OCI-LY7 (cell line): ENCODE results near the gene STON2. TPM values are rescaled to one million over a fixed set of nuclear protein-coding genes. Genes with fewer than 3 reads are reported as not detected.
A peak's percentile ranks its signal among the peaks of the same experiment; 100 is the strongest.

ENCODE experiments used
- BruUV-seq: library from RNA; stranded (reverse); fragments of 400-500 nt; replicated peaks from 2 replicates; lab custom pipeline; 2021; lab: Mats Ljungman, UMichigan
- CTCF ChIA-PET: fragments of 300-600 bp; sonication (Branson Sonifier 250); formaldehyde crosslinking; loops from one replicate; lab custom pipeline; 2022; ENCODE audit warnings: antibody characterized with exemption; ENCODE audit not compliant: unreplicated experiment; lab: Charles Lee
- POLR2A ChIA-PET: fragments of 300-600 bp; sonication (Branson Sonifier 250); formaldehyde crosslinking; loops from one replicate; lab custom pipeline; 2022; ENCODE audit warnings: antibody characterized with exemption; lab: Charles Lee
- DNase-seq: peaks from one replicate; pipeline ENCODE4 v3.0.0-alpha.2; 2015; ENCODE audit warnings: low spot score
- H2AFZ ChIP-seq: fragments of 200-600 bp; sonication (generic), shearing (Covaris generic); 2 replicates; pipeline ENCODE4 v1.6.1; 2014; ENCODE audit warnings: mild to moderate bottlenecking, antibody characterized with exemption, low read length, moderate library complexity
- H3K27ac ChIP-seq: fragments of 200-600 bp; sonication (generic); 2 replicates; pipeline ENCODE4 v1.5.1; 2014; ENCODE audit warnings: mixed run types, low read depth, mild to moderate bottlenecking, moderate library complexity, low read length, inconsistent platforms; ENCODE audit not compliant: poor library complexity, severe bottlenecking
- H3K36me3 ChIP-seq: fragments of 200-600 bp; sonication (generic); 2 replicates; pipeline ENCODE4 v1.6.1; 2014; ENCODE audit warnings: mild to moderate bottlenecking, antibody characterized with exemption, low read length, moderate library complexity, mixed read lengths; ENCODE audit not compliant: insufficient read depth
- H3K4me1 ChIP-seq: fragments of 200-600 bp; sonication (generic); 2 replicates; pipeline ENCODE4 v1.5.1; 2014; ENCODE audit warnings: mild to moderate bottlenecking, low read length; ENCODE audit not compliant: insufficient read depth, poor library complexity, severe bottlenecking
- H3K4me2 ChIP-seq: fragments of 200-600 bp; sonication (generic); 2 replicates; pipeline ENCODE4 v1.6.1; 2014; ENCODE audit warnings: mild to moderate bottlenecking, low read length
- H3K4me3 ChIP-seq: fragments of 200-600 bp; sonication (generic); 2 replicates; pipeline ENCODE4 v1.5.1; 2014; ENCODE audit warnings: mild to moderate bottlenecking, low read depth, low read length; ENCODE audit not compliant: poor library complexity, severe bottlenecking
- H3K79me2 ChIP-seq: fragments of 200-600 bp; sonication (generic); 2 replicates; pipeline ENCODE4 v1.6.1; 2016; ENCODE audit warnings: low read depth, mild to moderate bottlenecking, low read length, moderate library complexity, mixed read lengths; ENCODE audit not compliant: insufficient read depth
- H3K9me2 ChIP-seq: fragments of 200-600 bp; sonication (generic); 2 replicates; pipeline ENCODE4 v1.6.1; 2016; ENCODE audit warnings: mild to moderate bottlenecking, low read length, mixed read lengths; ENCODE audit not compliant: insufficient read depth
- H3K9me3 ChIP-seq: fragments of 200-600 bp; sonication (generic); 2 replicates; pipeline ENCODE4 v1.6.1; 2014; ENCODE audit warnings: mild to moderate bottlenecking, mixed run types, low read length, mixed read lengths
- H4K20me1 ChIP-seq: fragments of 200-600 bp; sonication (generic); 2 replicates; pipeline ENCODE4 v1.6.1; 2014; ENCODE audit warnings: mild to moderate bottlenecking, antibody characterized with exemption, low read length, moderate library complexity, mixed read lengths; ENCODE audit not compliant: insufficient read depth
- EZH2phosphoT487 ChIP-seq: fragments of 200-600 bp; sonication (generic); IDR thresholded peaks from 2 replicates; pipeline ENCODE4 v1.6.1; 2018; ENCODE audit warnings: low read depth, borderline replicate concordance, mild to moderate bottlenecking, mixed run types, antibody characterized with exemption, low read length, moderate library complexity, mixed read lengths
- intact Hi-C: fragments of 100-400 bp; cut with micrococcal nuclease; formaldehyde crosslinking; loops from one replicate; pipeline ENCODE4 v1.10.0; 2022; ENCODE audit not compliant: unreplicated experiment
- total RNA-seq, 2 experiments: library from RNA; depleted of rRNA in 1 of 2; stranded (reverse); fragments of >200 nt in 1 of 2; shearing (Covaris generic) in 1 of 2; gene quantifications; 2 replicates each; pipeline ENCODE4 v1.2.3, GENCODE V29; 2014 to 2022
- TF ChIP-seq, protein P1 (sequence below): fragments of 200-600 bp; sonication (generic); conservative IDR thresholded peaks from 2 replicates; pipeline ENCODE4 v1.5.1; 2014; ENCODE audit warnings: mild to moderate bottlenecking, antibody characterized with exemption, low read length, moderate library complexity, mixed read lengths

The STON2 gene
- total RNA-seq, 2 experiments from 2014 or later, result 0.25 TPM; not detected in 1

DNA sequence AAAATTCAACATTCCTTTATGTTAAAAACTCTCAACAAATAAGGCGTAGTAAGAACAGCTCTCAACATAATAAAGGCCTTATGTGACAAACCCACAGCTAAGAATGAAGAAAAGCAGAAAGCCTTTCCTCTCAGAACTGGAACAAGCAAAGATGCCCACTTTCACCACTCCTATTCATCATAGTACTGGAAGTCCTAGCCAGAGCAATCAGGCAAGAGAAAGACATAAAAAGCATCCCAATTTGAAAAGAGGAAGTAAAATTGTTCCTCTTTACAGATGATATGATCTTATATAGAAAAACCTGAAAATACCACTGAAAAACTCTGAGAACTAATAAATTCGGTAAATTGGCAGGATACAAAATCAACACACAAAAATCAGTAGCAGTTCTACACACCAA lies 52.1 kb downstream of the STON2 start:
- ChIA-PET POLR2A (interaction anchor here (0.6 to 0.8 kb wide), 2 partner anchors 151 to 1603 kb away, joined by 3 read pairs; no protein-coding TSS in a partner anchor), CTCF (no interaction called here)
- TF ChIP-seq, protein P1, sequence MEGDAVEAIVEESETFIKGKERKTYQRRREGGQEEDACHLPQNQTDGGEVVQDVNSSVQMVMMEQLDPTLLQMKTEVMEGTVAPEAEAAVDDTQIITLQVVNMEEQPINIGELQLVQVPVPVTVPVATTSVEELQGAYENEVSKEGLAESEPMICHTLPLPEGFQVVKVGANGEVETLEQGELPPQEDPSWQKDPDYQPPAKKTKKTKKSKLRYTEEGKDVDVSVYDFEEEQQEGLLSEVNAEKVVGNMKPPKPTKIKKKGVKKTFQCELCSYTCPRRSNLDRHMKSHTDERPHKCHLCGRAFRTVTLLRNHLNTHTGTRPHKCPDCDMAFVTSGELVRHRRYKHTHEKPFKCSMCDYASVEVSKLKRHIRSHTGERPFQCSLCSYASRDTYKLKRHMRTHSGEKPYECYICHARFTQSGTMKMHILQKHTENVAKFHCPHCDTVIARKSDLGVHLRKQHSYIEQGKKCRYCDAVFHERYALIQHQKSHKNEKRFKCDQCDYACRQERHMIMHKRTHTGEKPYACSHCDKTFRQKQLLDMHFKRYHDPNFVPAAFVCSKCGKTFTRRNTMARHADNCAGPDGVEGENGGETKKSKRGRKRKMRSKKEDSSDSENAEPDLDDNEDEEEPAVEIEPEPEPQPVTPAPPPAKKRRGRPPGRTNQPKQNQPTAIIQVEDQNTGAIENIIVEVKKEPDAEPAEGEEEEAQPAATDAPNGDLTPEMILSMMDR, result no peak
- no peak for TF ChIP-seq EZH2phosphoT487
- Histone ChIP-seq H3K27ac (no peak overlapping the region), H3K4me3 (no peak overlapping the region), H3K9me2 (no peaks in the 10 kb centered on the region), H3K79me2 (no peaks in the 10 kb centered on the region), H3K4me1 (peaks cover 5% of the 10 kb centered on the region), H3K9me3 (no peaks in the 10 kb centered on the region), H3K4me2 (no peak overlapping the region), H3K36me3 (no peaks in the 10 kb centered on the region), H2AFZ (no peak overlapping the region), H4K20me1 (no peaks in the 10 kb centered on the region)
- BruUV-seq, result no TSS peak
- peak; percentile 14 for DNase-seq
- intact Hi-C loops, result no loop called here

GRCh38 chr14:81345781-81346180 lies 54.3 kb downstream of the STON2 start:
- DNase-seq, result no peak
- BruUV-seq, result no TSS peak
- Histone ChIP-seq H2AFZ (no peak overlapping the region), H3K79me2 (no peaks in the 10 kb centered on the region), H3K4me3 (no peak overlapping the region), H3K4me2 (no peak overlapping the region), H4K20me1 (no peaks in the 10 kb centered on the region), H3K9me3 (no peaks in the 10 kb centered on the region), H3K27ac (no peak overlapping the region), H3K36me3 (no peaks in the 10 kb centered on the region), H3K9me2 (no peaks in the 10 kb centered on the region), H3K4me1 (peaks cover 5% of the 10 kb centered on the region)
- ChIA-PET POLR2A (interaction anchor here (0.5 to 0.9 kb wide), 2 partner anchors 17 to 897 kb away, joined by 3 read pairs; no protein-coding TSS in a partner anchor), CTCF (no interaction called here)
- TF ChIP-seq, protein P1, result no peak
- TF ChIP-seq EZH2phosphoT487, result no peak
- intact Hi-C loops, result no loop called here

GRCh38 chr14:81344481-81345160 lies 55.5 kb downstream of the STON2 start:
- Histone ChIP-seq H3K4me3 (no peak overlapping the region), H3K27ac (no peak overlapping the region), H3K36me3 (no peaks in the 10 kb centered on the region), H3K4me1 (peaks cover 5% of the 10 kb centered on the region), H3K9me2 (no peaks in the 10 kb centered on the region), H3K4me2 (no peak overlapping the region), H3K9me3 (no peaks in the 10 kb centered on the region), H4K20me1 (no peaks in the 10 kb centered on the region), H3K79me2 (no peaks in the 10 kb centered on the region), H2AFZ (no peak overlapping the region)
- DNase-seq, result no peak
- ChIA-PET POLR2A (interaction anchor here (0.9 to 1.2 kb wide), 2 partner anchors 9 to 19 kb away, joined by 3 read pairs; no protein-coding TSS in a partner anchor), CTCF (no interaction called here)
- intact Hi-C loops, result no loop called here
- TF ChIP-seq EZH2phosphoT487, result no peak
- TF ChIP-seq, protein P1, result no peak
- BruUV-seq, result no TSS peak
